GM21786 (cell line): ENCODE data around the gene NRDE2.
"Not testable (repeated sequence)": the region's sequence is repeated elsewhere in the genome, so short reads cannot be mapped to it uniquely, and the experiment has no call there.

Source experiments
- ATAC-seq: cut with Tn5 transposase; IDR thresholded peaks from one replicate; pipeline ENCODE4 v1.9.1; 2021; ENCODE audit not compliant: unreplicated experiment

The NRDE2 gene

DNA sequence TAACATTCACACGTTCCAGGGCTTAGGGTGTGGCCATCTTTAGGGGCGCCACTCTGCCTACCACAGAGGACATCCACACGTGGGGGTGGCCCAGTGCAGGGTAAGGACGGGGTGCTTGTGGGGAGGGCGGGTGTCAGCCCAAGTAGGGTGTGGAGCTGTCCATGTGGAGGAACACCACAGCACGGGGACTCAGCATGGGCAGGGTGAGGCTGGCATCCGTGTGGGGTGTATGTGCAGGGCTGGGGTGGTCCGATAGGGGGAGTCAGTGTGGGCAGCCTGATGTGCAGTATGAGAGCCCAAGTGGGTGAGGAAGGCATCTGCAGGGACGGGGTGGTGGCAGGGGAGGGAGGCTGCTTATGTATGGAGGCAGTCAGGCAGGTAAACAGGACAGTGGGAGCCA is 57.7 kb downstream of the NRDE2 start:
- ATAC-seq, result no peak

DNA sequence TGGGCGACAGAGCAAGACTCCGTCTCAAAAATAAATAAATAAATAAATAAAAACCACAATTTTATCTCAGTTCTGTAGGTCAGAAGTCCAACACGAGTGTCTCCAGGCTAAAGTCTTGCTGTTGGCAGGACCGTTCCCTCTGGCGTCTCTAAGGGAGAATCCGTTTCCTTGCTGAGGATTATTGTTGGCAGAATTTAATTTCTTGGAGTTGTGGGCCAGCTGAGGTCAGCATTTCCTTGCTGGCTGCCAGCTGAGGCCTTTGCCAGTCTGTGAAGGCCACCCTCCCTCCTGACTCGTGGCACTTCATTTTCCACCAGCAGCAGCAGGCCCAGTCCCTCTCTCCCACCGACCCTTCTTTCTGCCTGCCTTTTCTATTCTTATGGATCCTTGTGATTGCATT is 58.2 kb downstream of the NRDE2 start:
- no peak for ATAC-seq

DNA sequence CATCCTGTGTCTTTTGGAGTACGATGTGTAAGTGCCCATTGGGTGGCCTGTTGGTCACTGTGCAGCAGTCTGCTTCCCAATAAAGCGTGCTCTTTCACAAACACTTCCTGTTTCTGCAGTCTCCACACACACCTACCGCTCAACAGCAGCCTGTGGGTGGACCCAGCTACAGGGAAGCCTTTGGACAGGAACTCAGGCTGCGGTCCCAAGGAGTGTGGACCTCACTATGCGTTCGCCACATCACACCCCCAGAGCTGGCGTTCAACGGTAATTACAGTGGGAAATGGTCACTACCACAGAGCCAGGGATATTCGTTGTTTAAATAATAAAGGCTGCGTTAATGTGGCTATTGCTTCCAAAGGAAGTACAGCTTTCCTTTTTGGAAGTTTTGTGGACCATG is 59.2 kb downstream of the NRDE2 start:
- no peak for ATAC-seq

DNA sequence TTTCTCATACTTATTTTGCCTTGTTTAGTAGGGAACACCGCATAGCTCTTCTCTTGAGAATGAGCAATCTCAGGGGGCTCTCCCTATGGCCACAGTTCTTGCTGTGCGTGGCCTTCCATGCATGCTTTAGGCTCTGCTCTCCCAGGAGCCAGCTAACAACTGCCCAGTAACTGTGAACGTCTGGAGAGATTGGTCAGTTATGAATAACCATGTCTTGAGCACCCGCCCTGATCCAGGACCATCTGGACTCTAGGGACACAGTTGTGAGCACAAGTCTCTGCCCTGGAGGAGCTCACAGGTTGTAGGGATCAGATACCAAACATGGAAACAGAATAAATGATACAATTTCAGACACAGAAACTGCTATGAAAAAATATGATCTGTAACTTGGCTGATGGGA is 63.3 kb downstream of the NRDE2 start:
- no peak for ATAC-seq

DNA sequence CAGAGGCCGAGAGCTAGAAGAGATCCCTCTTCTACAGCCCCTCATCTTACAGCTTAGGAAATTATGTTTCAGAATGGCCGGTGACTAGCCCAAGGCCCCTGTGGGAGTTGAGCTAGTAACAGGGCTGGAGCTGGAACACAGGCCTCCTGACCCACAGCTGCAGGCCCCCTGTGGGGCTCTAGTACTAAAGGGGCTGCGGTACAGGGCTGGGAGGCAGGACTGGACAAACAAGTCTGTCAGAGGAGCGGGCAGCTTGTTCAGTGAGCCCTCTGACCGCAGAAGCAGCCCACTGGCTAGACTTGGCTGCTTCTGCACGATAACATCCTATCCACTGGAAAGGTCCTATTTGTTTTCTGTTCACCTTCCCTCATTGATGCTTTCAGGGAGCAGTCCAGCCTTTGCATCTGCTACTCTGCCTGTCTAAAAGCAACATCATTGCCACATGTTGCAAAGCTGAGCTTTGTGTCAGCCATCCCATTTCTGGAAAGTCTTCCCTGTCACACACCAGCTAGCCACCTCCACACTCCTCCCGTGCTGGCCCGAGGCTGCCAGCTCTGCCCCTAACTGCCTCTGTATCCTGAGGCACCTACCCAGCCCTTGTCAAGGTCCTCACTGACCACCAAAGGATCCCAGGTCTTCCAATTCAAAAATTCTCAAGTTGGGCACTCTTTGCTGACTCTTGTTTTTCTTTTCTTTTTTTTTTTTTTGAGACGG is 65.1 kb downstream of the NRDE2 start:
- no peak for ATAC-seq

DNA sequence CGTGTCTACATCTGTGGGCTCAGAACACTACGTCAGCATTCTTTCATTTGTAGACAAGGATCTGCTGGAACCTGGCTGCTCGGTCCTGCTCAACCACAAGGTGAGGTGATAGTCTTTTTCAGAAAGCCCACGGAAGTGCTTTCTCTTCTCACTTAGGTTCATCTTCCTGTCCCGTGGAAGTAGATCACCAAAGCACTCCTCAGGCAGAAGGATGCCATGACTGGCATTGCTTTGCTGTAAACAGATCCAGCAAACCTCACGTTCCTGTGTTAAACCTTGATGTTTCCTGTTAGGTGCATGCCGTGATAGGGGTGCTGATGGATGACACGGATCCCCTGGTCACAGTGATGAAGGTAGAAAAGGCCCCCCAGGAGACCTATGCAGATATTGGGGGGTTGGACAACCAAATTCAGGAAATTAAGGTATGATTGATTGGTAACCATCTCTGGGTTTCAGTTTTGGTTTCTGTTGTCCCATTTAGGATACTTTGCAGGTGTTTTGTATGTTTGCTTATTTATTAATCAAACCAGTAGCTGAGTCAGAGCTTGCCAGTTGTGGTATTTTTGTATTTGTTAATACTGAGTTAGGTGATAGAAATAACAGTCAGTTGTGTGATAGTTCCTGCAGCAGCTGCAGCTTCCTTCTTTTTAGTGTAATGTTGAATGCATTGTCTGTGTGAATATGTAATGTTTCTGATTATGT is 67.8 kb downstream of the NRDE2 start:
- peak; percentile 80 for ATAC-seq

DNA sequence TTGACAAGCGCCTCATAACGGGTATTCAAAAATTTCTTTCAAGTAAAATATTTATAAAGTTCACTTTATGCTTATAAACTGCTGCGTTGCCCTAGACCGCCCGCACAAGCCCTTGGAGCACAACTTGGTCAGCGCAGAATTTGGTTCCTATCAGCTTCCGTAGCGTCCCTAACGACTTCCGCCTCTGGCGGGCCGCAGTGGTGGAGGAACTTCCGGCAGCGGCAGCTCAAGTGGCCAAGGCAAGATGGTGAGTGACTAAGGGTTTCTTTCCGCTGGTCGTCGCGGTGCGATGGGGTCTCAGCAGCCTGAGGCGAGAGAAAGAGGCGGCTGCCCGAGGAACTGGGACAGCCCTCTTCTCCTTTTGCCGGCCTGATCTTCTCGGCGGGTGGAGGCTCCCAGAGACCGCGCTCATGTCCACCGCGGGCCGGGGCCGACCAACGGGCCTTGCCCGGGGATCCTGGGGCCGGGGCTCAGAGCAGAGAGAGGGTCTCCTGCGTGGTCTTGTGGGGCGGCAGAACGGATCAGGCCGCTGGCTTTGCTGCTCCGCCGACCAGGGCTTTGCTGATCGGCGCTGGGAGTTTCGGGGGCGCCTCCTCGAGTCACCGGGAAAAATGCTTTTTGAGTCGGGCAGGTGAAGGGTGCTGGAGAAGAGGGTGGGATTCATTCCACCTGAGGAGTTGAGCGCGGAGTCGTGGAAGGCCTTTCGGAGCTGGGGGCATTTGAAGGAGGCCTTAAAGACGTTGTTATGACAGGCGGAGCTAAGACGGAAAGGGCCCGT is 75.2 kb downstream of the NRDE2 start, which contains the start of gene PSMC1:
Gene PSMC1, plus strand, starts transcription at position 200 of the 778 bp plus-strand sequence. Its CDS starts 45 bp downstream, at position 245.
- peak; percentile 97 for ATAC-seq

DNA sequence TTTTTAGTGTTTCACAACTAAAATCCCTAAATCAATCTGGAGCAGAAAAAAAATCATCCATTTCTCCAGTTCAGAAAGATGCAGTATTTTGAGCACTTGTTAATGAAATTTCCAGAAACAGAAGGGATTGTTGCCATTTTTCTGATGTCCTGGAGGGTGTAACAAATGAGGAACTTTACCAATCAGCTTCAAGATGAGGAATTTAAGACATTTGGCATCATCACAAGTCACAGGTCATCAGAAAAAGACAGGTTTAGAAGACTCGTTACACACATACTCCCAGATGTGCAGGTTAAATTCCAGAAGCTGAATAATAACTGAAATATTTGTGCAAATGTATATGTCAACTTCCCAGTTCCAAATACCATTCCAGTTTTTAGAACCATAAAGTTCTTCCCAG is 75.9 kb downstream of the NRDE2 start:
- ATAC-seq, result no peak

DNA sequence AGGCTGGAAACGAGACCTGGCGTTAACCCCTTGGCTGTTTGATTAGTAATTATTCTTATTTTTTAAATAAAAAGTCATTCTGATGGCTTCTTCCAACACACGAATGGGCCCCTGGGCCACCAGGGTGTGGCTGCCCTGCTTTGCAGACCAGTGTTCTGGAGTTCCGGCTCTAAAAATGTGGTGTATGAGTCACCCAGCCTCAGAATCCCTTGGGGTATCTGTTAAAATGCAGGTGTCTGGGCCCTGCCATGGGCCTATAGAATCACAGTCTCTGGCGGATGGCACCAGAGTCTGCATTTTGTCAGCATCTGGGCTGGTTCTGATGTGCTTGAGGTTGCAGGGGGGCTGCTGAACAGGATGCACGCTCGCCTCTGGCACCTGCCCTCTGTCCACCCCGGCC is 77.9 kb downstream of the NRDE2 start:
- ATAC-seq, result no peak

DNA sequence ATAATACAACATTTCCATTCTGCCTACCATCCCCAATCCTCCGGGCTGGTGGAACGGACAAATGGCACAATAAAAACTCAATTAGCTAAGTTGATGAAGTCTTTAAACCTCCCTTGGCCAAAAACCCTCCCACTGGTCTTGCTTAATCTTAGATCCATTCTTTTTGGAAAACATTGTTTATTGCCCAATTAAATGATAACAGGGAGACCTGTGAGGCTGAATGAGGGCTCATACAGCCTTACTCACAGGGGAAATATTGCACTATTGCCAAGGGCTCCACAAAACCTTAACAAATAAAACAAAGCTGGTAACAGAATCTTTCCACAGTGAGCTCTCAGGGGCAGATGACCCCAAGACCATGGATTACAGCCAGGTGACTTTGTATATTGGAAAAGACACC is 83.1 kb downstream of the NRDE2 start:
- no peak for ATAC-seq

DNA sequence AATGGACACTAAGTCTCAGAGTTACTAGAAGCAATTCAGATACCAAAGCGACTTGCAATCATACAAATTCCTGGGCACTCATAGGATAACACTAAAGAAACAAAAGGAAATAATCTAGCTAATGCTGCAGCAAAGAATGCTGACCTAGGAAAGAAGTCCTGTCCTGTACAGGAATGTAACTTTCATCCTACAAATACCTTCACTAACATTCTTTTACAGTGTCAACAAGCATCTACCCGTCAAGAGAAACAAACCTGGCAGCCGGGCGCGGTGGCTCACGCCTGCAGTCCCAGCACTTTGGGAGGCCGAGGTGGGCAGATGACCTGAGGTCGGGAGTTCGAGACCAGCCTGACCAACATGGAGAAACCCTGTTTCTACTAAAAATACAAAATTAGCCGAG is 84.3 kb downstream of the NRDE2 start:
- not testable (repeated sequence) for ATAC-seq

DNA sequence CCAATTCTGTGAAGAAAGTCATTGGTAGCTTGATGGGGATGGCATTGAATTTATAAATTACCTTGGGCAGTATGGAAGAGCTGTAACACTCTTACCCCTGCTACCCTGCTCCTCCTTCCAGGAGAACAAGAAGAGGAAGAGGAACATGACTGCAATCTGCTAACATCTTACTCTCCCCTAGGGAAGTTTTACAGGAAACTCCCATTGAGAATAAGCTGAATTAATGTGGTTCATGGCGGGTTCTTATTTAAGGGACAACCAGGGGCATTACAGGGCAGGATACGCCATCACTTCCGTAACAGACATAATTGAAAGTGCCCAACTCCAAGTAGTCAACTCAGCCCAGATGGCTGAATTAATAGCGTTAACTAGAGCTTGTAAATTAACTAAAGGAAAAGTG is 84.8 kb downstream of the NRDE2 start:
- ATAC-seq, result no peak

DNA sequence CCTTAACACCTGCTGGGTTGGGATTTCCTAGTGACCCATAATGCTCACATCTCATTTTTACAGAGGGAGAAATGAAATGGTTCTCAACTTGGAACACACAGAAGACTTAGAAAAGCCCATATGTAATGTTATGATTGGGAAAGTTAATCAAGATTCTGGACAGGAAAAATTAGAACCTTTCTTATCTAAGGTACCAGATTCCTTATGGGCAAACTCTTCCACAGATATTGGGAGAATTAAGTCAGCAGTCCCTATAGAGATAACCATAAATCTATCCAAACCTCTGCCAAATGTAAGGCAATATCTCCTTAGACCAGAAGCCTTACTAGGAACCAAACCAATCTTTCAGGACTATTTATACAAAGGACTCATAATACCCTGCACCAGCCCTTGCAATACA is 89.3 kb downstream of the NRDE2 start:
- no peak for ATAC-seq

DNA sequence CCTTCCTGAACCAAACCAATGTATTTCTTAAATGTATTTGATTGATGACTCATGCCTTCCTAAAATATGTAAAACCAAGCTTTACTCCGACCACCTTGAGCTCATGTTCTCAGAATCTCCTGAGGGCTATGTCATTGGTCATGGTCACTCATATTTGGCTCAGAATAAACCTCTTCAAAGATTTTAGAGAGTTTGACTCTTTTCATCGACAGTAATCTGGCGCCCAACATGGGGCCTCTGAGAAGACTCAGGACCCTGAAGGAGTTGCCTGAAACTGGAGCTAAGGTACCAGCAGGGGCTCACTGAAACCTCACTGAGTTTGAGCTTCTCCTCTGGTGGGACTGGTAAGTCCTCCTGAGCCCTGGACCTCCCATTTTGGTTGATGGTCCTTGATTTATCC is 92.6 kb downstream of the NRDE2 start:
- no peak for ATAC-seq

DNA sequence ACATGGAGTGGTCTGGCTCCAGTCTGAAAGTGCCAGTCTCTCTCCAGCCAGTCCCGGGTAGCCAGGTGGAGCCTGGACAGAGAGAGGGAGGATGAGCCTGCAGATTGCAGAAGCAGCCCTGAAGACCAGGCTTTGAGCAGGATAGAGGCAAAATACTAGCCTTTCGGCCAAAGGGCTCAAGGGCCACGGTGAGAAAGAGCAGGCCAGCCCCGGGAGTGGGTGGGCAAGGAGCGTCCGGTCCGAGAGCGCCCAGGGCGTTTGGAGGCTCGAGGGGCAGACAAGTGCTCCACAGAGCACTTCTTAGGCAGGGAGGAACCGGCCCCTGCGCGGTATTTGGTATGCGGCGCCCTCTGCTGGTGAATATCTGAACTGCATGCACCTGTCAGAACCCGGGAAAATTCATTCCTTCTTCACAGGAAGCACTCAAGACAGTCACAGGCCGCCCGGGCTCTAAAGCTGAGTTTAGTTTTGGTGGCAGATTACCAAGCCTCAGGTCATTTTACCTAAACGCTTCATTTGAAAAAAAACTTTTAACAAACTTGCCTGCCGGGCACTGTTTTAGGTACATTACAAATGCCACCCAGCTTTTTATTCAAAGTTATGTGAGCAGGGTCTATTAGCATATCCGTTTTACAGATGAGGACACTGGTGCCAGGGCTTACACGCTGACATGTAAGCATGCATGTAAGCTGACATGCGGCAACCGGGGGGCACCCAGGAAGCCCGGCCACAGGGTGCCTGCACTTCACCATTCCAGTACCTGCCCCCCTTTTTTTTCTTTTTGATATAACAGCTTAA is 96.4 kb downstream of the NRDE2 start:
- peak; percentile 83 for ATAC-seq

DNA sequence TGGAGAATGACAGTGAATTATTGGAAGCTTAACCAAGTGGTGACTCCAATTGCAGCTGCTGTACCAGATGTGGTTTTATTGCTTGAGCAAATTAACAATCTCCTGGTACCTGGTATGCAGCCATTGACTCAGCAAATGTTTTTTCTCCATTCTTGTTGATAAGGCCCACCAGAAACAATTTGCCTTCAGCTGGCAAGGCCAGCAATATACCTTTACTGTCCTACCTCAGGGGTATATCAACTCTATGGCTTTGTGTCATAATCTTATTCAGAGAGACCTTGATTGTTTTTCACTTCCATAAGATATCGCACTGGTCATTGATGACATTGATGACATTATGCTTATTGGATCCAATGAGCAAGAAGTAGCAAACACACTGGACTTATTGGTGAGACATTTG is 101.8 kb downstream of the NRDE2 start:
- not testable (repeated sequence) for ATAC-seq

DNA sequence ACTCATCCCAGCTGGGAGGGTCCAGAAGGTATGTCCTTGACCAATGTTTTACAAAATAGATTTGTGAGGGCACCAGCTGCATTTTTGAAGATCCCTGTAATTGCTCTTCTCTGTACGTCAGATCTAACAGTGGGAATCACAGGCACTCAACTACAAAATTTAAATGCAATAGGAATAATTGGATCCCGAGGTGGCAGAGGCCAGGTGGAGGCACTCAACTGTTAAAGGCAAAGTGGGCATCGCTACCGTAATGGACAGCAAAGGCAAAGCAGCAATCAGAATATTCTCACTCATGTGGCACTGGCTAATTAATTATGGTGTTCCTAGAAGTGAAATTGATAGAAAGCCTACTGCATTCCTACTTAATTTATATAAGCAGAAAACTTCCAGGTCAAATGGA is 103.3 kb downstream of the NRDE2 start:
- no peak for ATAC-seq
